Activated naive CD8-positive, alpha-beta T cell treated with anti-CD3 and anti-CD28 coated beads, Interleukin-2, amount 10 ng/mL, durations not matched to agents 7 days and 5 days (primary cell): ENCODE data around the gene LPCAT3. TPM values are rescaled to one million over a fixed set of nuclear protein-coding genes. Genes with fewer than 3 reads are reported as not detected.
"Not testable (repeated sequence)": the region's sequence is repeated elsewhere in the genome, so short reads cannot be mapped to it uniquely, and the experiment has no call there.

Source experiments
- ATAC-seq: fragments of 150-1000 bp; cut with Tn5 transposase; one replicate; pipeline ENCODE4 v1.10.0; 2021; ENCODE audit warnings: low read depth, moderate library complexity
- POLR2A ChIA-PET: fragments of 350-600 bp; sonication (Branson Sonifier 250); formaldehyde crosslinking; loops from one replicate; lab custom pipeline; 2021; ENCODE audit warnings: antibody characterized with exemption; lab: Charles Lee
- DNase-seq: peaks from one replicate; pipeline ENCODE4 v3.0.0; 2021
- H3K27ac Mint-ChIP-seq: one replicate; pipeline ENCODE4 v1.8.0; 2022; ENCODE audit warnings: mild to moderate bottlenecking, mixed read lengths
- H3K27me3 Mint-ChIP-seq: one replicate; pipeline ENCODE4 v1.8.0; 2022; ENCODE audit warnings: mild to moderate bottlenecking, moderate library complexity, mixed read lengths
- H3K36me3 Mint-ChIP-seq: one replicate; pipeline ENCODE4 v1.8.0; 2021; ENCODE audit warnings: mild to moderate bottlenecking, mixed read lengths
- H3K4me1 Mint-ChIP-seq: one replicate; pipeline ENCODE4 v1.8.0; 2021; ENCODE audit warnings: mixed read lengths
- H3K4me3 Mint-ChIP-seq: one replicate; pipeline ENCODE4 v1.8.0; 2022; ENCODE audit warnings: mild to moderate bottlenecking, moderate library complexity, mixed read lengths
- H3K9me3 Mint-ChIP-seq: one replicate; pipeline ENCODE4 v1.8.0; 2021; ENCODE audit warnings: mixed read lengths
- total RNA-seq, 2 experiments: library from RNA; stranded (reverse); gene quantifications; one replicate each; pipeline ENCODE4 v1.2.3, GENCODE V29; 2021

The LPCAT3 gene
- total RNA-seq, 2 experiments from 2014 or later: 30.3 to 33.9 TPM

DNA sequence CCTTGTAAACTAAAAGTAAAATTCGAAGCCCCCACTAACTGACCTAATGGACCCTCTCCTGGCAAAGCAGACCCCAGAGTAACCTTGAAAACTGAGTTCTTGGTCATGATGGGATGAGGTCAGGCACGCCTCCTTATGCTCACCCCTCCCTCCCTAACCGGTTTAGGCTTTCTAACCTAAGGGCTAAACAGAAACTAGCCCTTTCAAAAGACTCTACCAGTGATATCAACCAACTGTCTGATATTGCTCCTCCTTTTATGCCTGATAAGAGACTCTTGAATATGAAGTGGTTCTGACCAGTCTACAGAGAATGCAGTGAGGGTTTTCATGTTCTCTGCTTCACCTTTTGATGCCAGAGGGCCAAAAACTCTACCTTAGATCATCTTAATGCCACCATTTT is 4.8 kb upstream of the LPCAT3 start:
- Mint-ChIP-seq H3K36me3 (no peaks in the 10 kb centered on the region), H3K4me3 (no peak overlapping the region), H3K27ac (no peak overlapping the region), H3K27me3 (peaks cover 4% of the 10 kb centered on the region), H3K9me3 (no peaks in the 10 kb centered on the region), H3K4me1 (peaks cover 2% of the 10 kb centered on the region)
- POLR2A ChIA-PET: no interaction called here
- ATAC-seq: no peak
- no peak for DNase-seq

DNA sequence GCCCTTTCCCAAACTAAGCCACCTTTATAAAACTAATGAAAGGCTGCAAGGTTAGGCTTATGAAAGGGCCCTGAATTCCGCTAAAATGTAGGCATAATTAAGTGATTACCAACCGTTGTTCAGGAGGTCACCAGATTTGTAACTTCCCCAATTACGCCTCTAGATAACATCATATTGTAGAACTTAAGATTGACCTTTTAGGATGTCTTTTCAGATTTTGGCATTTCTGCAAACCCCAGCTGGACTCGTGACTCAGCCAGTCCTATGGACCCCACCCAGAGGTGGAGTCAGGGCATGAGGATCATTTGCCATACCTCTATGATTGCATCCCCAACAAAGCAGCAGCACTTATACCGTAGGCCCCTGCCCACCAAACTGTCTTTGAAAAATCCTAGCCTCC is 3.7 kb upstream of the LPCAT3 start:
- ATAC-seq (no peak), DNase-seq (no peak)
- Mint-ChIP-seq H3K9me3 (no peaks in the 10 kb centered on the region), H3K27ac (no peak overlapping the region), H3K4me3 (no peak overlapping the region), H3K36me3 (no peaks in the 10 kb centered on the region), H3K27me3 (no peaks in the 10 kb centered on the region), H3K4me1 (peaks cover 6% of the 10 kb centered on the region)
- POLR2A ChIA-PET: no interaction called here

DNA sequence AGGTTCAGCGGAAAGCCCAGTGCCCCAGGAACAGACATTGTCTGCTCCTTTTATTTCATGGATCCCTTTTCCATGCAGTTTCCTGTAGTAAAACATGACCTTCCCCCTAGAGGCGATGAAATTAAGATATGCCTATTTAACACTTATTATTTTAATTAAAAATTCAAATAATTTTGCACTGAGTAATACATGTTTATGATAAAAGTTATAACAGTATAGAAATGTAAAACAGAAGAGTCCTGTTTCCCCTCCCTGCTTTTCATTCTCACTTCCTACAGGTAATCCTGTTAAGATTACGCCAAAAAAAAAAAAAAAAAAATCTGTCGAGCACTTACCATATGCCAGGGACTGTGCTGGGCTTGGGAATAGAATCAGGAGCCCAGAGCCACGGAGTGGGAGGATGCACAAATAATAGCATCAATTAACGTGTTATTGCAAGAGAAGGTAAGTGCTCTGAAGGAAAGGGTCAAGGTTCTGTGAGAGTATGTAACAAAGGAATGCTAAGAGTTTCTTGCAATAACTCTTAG is 830 bp upstream of the LPCAT3 start:
- Mint-ChIP-seq H3K4me3 (peak overlapping the region; percentile 98), H3K9me3 (no peaks in the 10 kb centered on the region), H3K27me3 (no peaks in the 10 kb centered on the region), H3K36me3 (peaks cover 3% of the 10 kb centered on the region), H3K4me1 (peaks cover 16% of the 10 kb centered on the region), H3K27ac (peak overlapping the region; percentile 87)
- POLR2A ChIA-PET: interaction anchor here (0.7 to 4.3 kb wide), 15 partner anchors 9 to 620 kb away, joined by 3 to 44 read pairs (median 4); partner anchors contain the start of genes C12orf57, C1RL, CDCA3 and PTPN6
- no peak for DNase-seq
- no peak for ATAC-seq

DNA sequence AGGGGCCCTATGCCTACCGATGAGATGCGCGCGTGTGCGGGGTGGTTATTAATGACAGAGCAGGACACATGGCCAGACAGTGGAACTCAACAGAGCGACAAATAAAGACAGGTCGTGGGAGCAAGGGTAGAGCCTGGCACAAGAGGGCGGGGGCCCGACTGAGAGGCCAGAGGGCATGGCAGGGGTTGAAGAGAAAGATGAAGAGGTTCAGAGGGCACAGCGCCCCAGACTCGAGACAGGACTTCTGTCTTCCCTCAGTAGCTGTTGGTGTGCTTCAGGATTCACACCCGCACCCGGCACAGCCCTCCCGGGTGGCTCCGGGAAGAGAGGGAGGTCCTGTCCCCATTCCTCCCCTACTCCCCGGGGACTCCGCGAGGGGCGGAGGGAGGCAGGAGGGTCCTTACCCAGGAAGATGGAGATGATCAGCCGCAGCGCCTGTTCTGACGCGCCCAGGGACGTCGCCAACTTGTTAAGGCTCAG is 366 bp downstream of the LPCAT3 start:
- Mint-ChIP-seq H3K9me3 (no peaks in the 10 kb centered on the region), H3K36me3 (peaks cover 8% of the 10 kb centered on the region), H3K4me3 (peak overlapping the region; percentile 98), H3K27me3 (no peaks in the 10 kb centered on the region), H3K27ac (peak overlapping the region; percentile 87), H3K4me1 (peaks cover 20% of the 10 kb centered on the region)
- POLR2A ChIA-PET: interaction anchor here (0.6 to 4.3 kb wide), 23 partner anchors 8 to 621 kb away, joined by 3 to 44 read pairs (median 3); partner anchors contain the start of genes C12orf57, C1RL, COPS7A and PTPN6
- no peak for DNase-seq
- peak; percentile 2 for ATAC-seq

DNA sequence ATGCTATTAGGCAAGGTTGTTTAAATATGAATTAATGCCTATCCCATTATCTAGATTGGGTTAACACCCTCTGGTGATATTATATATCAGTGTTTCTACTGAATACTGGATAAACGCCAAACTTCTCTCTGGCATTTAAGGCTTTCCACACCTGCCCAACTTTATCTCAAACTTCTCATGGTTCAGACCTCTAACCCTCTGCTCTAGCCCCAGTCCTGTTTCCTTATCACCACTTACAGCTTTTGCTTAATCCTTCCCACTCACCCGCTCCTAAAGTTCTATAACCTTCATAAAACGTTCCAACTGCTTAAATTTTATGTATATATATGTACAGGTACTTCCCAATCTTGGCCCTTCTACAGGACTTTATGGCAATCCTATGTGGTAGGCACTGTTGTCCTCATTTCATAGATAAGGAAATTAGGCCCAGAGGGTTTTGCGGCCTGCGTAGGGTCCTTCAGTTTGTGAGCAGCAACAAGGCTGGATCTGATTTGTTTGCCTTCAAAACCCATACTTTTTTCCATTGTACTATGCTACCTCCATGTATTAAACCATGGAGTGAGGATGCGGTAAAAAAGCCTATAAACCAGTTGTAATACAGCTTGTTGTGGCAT is 1.2 kb downstream of the LPCAT3 start:
- Mint-ChIP-seq H3K36me3 (peaks cover 8% of the 10 kb centered on the region), H3K4me3 (peak overlapping the region; percentile 98), H3K27ac (peak overlapping the region; percentile 87), H3K9me3 (no peaks in the 10 kb centered on the region), H3K27me3 (no peaks in the 10 kb centered on the region), H3K4me1 (peaks cover 20% of the 10 kb centered on the region)
- no peak for DNase-seq
- POLR2A ChIA-PET: interaction anchor here (0.5 to 4.3 kb wide), 3 partner anchors 13 to 624 kb away, joined by 3 to 44 read pairs (median 5); partner anchors contain the start of genes C12orf57 and RNU7-1
- no peak for ATAC-seq

DNA sequence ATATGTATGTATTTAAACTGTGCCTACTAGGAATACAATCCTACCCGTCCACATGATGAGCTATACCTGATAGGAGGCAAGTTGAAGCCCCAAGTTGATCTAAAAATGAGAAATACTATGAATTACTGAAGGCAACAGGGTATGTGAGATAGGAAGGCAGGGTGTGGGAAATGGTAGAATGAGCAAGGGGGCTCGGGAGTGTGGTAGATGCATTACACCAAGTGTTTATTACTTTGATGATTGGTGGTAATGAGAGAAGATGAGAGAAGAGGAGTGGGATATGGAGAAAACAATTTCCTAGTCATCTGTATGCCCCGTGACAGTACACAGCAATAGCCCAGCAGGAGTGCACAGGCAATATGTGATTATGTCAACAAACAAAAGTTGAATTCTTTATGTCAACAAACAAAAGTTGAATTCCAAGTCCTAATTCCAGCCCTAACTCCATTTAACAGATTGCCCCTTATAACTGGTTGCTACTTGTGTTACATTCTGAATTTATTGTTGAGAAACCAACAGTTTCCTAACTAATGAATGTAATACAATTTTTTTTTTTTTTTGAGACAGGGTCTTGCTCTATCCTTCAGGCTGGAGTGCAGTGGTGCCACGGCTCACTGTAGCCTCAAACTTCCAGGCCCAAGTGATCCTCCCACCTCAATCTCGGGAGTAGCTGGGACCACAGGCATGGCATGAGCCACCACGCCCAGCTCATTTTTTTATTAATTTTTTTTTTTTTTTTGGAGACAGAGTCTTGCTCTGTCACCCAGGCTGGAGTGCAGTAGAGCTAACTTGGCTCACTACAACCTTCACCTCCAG is 2.5 kb downstream of the LPCAT3 start:
- H3K9me3 Mint-ChIP-seq: no peaks in the 10 kb centered on the region
- no peak for ATAC-seq

DNA sequence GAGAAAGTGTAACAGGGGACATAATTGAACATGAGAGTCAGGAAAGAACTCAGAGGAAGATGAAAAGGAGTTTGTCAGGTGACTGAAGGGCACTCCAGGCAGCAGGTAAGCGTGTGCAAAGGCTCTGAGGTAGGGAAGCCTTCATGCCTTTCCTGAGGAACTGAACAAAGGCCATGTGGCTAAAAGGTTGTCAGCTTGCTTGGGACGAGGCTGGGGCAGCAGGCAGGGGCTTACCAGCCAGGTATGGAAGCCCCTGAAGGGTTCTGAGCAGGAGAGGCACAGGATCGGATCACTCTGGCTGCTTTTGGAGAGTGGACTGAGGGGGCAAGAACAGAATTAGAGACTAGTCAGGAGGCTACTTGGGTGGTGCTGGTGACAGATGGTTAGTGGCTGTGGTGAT is 5.2 kb downstream of the LPCAT3 start:
- Mint-ChIP-seq H3K4me3 (no peak overlapping the region), H3K9me3 (no peaks in the 10 kb centered on the region), H3K36me3 (peaks cover 8% of the 10 kb centered on the region), H3K27me3 (no peaks in the 10 kb centered on the region), H3K4me1 (peaks cover 22% of the 10 kb centered on the region), H3K27ac (no peak overlapping the region)
- POLR2A ChIA-PET: no interaction called here
- DNase-seq (no peak), ATAC-seq (no peak)

More for the DNA sequence above, 2.5 kb downstream of the LPCAT3 start:
- POLR2A ChIA-PET: interaction anchor here (0.7 to 4.3 kb wide), 5 partner anchors 9 to 76 kb away, joined by 3 to 44 read pairs (median 4); partner anchors contain the start of genes C12orf57 and RNU7-1
- no peak for DNase-seq
- Mint-ChIP-seq H3K27me3 (no peaks in the 10 kb centered on the region), H3K36me3 (peaks cover 8% of the 10 kb centered on the region), H3K4me3 (peak overlapping the region; percentile 13), H3K4me1 (peaks cover 20% of the 10 kb centered on the region), H3K27ac (no peak overlapping the region)

DNA sequence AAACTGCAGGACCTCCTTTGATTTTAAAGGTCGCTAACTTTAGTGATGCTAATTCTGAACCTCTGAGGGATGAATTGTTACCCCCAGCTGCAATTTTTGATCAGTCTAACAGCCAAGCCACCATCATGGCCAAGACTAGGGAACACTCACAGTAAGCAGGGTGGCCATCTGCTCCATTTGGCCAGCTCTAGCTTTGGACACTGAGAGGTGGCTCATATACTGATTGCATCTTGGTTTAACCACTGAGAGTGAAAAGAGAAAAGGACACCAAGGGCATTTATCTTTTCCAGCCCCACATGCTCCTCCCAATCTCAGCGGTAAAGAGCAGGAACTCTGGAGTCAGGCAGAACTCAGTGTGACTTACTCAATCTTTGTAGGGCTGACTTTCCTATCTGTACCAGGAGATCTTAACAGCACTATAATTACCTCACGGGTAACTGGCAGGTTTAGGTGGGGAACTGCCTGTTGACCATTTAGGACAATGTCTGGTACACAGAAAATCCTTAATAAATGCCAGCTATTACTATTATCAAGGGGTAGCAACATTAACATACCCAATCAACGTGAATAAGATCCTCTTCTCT is 6.2 kb downstream of the LPCAT3 start:
- Mint-ChIP-seq H3K36me3 (peaks cover 8% of the 10 kb centered on the region), H3K4me3 (no peak overlapping the region), H3K27me3 (no peaks in the 10 kb centered on the region), H3K9me3 (no peaks in the 10 kb centered on the region), H3K27ac (no peak overlapping the region), H3K4me1 (peaks cover 25% of the 10 kb centered on the region)
- POLR2A ChIA-PET: interaction anchor here (0.7 kb wide), 1 partner anchor 20 kb away, joined by 4 read pairs; no protein-coding TSS in a partner anchor
- DNase-seq (no peak), ATAC-seq (no peak)

DNA sequence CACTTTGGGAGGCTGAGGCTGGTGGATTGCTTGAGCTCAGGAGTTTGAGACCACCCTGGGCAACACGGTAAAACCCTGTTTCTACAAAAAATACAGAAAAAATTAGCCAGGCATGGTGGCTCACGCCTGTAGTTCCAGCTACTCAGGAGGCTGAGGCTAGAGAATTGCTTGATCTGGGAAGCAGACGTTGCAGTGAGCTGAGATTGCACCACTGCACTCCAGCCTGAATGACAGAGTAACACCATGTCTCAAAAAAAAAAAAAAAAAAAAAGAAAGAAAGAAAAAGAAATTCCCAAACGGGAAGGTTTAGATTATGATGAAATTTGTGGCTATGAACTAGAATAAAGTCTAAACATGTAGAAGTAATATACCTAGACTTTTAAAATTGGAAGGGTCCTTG is 6.9 kb downstream of the LPCAT3 start:
- not testable (repeated sequence) for H3K4me3 Mint-ChIP-seq, H3K27ac Mint-ChIP-seq, ATAC-seq, H3K27me3 Mint-ChIP-seq, DNase-seq, H3K36me3 Mint-ChIP-seq, H3K9me3 Mint-ChIP-seq
- H3K4me1 Mint-ChIP-seq: peaks cover 17% of the 10 kb centered on the region
- POLR2A ChIA-PET: interaction anchor here (0.7 kb wide), 1 partner anchor 21 kb away, joined by 4 read pairs; no protein-coding TSS in a partner anchor

DNA sequence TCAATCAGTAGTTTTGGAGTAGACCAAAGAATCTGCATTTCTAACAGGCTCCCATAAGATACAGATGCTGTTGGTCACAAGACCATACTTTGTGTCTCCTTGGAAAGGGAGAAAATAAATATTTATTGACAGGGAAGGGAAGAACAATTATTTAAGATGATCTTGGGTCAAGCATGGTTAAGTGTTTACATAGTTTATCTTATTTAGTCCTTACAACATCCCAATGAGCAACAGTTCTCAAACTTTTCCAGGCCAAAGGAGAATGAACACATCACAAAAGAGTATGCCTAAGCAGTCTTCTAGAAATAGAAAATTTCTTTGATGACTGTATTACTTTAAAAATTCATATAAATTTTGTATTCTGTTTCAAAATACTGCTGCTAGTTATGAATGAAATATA is 8.8 kb downstream of the LPCAT3 start:
- ATAC-seq: no peak
- H3K4me1 Mint-ChIP-seq: peaks cover 13% of the 10 kb centered on the region

DNA sequence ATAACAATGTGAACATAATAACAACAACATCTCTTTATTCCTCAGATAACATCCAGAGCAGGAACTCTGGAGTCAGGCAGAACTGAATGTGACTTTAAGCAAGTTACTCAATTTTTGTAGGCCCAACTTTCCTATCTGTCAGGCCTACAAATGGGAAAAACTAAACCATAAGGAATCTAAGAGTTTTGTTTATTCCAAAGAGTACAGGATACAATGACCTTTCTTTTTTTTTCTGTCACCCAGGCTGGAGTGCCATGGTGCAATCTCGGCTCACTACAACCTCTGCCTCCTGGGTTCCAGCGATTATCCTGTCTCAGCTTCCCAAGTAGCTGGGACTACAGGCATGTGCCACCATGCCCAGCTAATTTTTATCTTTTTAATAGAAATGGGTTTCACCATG is 9.4 kb downstream of the LPCAT3 start:
- no peaks in the 10 kb centered on the region for H3K9me3 Mint-ChIP-seq
- POLR2A ChIA-PET: interaction anchor here (1.6 kb wide), 1 partner anchor 9 kb away, joined by 5 read pairs; the partner anchor contains the start of gene LPCAT3
- no peak overlapping the region for H3K27ac Mint-ChIP-seq
- ATAC-seq (no peak), DNase-seq (no peak)
- no peaks in the 10 kb centered on the region for H3K27me3 Mint-ChIP-seq
- H3K4me1 Mint-ChIP-seq: peaks cover 13% of the 10 kb centered on the region
- no peak overlapping the region for H3K4me3 Mint-ChIP-seq
- peaks cover 6% of the 10 kb centered on the region for H3K36me3 Mint-ChIP-seq

More for the DNA sequence above, 8.8 kb downstream of the LPCAT3 start:
- no peak overlapping the region for H3K4me3 Mint-ChIP-seq
- no peak for DNase-seq
- no peaks in the 10 kb centered on the region for H3K27me3 Mint-ChIP-seq
- H3K36me3 Mint-ChIP-seq: peaks cover 6% of the 10 kb centered on the region
- POLR2A ChIA-PET: interaction anchor here (1.5 kb wide), 1 partner anchor 9 kb away, joined by 5 read pairs; the partner anchor contains the start of gene LPCAT3
- no peak overlapping the region for H3K27ac Mint-ChIP-seq
- no peaks in the 10 kb centered on the region for H3K9me3 Mint-ChIP-seq

DNA sequence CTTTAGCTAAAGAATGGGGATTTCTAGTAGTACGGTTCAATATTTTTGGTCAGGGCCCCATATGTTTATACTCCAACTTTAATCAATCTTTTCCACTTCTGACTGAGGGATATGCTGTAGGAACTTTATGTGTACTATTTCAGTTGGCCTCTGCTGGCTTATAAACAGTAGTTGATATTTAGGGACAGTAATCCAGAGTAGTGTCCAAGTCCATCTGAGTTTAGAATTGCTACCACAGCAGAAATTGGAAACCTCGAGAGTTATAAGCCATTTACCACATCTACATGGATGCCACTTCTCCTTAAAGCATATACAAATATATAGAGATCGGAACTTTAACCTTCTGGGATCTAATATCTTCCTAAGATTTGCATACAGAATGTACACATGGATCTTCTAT is 11.6 kb downstream of the LPCAT3 start:
- ATAC-seq (no peak), DNase-seq (no peak)
- no peak overlapping the region for H3K27ac Mint-ChIP-seq
- no peak overlapping the region for H3K4me3 Mint-ChIP-seq
- POLR2A ChIA-PET: no interaction called here
- peaks cover 2% of the 10 kb centered on the region for H3K36me3 Mint-ChIP-seq
- H3K27me3 Mint-ChIP-seq: no peaks in the 10 kb centered on the region
- peaks cover 9% of the 10 kb centered on the region for H3K4me1 Mint-ChIP-seq
- no peaks in the 10 kb centered on the region for H3K9me3 Mint-ChIP-seq

DNA sequence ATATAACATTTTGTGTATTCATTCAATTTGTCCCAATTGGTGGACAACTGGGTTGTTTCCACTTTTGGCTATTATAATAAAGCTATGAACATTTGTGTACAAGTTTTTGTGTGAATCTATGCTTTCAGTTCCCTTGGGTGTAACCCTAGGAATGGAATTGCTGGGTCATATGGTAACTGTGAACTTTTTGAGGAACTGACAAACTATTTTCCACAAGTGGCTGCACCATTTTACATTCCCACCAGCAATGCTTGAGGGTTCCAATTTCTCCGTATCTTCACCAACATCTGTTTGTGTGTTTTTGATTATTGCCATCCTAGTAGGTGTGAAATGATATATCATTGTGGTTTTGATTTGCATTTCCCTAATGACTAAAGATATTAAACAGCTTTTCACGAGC is 13.0 kb downstream of the LPCAT3 start:
- no peak overlapping the region for H3K27ac Mint-ChIP-seq
- no peaks in the 10 kb centered on the region for H3K27me3 Mint-ChIP-seq
- POLR2A ChIA-PET: interaction anchor here (0.6 kb wide), 2 partner anchors 33 to 438 kb away, joined by 3 read pairs; no protein-coding TSS in a partner anchor
- H3K4me3 Mint-ChIP-seq: no peak overlapping the region
- ATAC-seq (no peak), DNase-seq (no peak)
- no peaks in the 10 kb centered on the region for H3K9me3 Mint-ChIP-seq
- H3K4me1 Mint-ChIP-seq: peaks cover 9% of the 10 kb centered on the region
- H3K36me3 Mint-ChIP-seq: peaks cover 2% of the 10 kb centered on the region
